ENCODE measurements around the gene EYA4. TPM values are rescaled to one million over a fixed set of nuclear protein-coding genes. Genes with fewer than 3 reads are reported as not detected.

The EYA4 gene
- total and polyA plus RNA-seq, 7 donors, result 0.01 to 8.6 (median 0.82) TPM; not detected in 2

- no peak overlapping the region for H3K4me3 ChIP-seq
- no peaks in the 10 kb centered on the region for H3K9me3 ChIP-seq
- intact Hi-C loops (cut with DNase I), result no loop called here
- no peaks in the 10 kb centered on the region for H3K4me1 ChIP-seq
- TF ChIP-seq POLR2A (IDR thresholded peaks at IDR 0.05), result no peak
- no peaks in the 10 kb centered on the region for H3K36me3 ChIP-seq
- no peak for DNase-seq
- H3K27ac ChIP-seq, result no peak overlapping the region
- 90 to 91% methylated on average over 8 of the region's 8 CpGs for WGBS, 2 donors
- H3K27me3 ChIP-seq, result no peaks in the 10 kb centered on the region
Observed at GRCh38 chr6:133468591-133468990, 227.4 kb downstream of the EYA4 start.

DNA sequence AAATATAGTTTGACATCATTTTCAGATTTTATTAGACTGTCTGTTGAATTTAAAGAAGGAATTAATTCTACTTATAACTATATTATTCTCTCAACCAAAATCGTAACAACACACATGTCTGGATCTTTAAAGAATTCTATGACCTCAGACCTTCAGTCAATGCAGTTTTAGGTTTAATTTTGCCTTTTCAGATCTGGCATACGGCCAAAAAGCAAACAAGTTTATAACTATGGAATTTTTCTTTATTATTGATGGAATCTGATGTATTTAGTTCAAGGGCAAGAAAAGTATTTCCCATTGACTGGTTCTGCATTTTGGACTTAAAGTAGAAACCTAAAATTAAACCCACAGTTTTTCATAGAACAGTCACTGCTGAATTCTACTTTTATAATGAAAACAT lies 233.4 kb downstream of the EYA4 start:
- WGBS, 2 donors, result 54 to 72% methylated on average over 2 of the region's 2 CpGs
- DNase-seq, result no peak
- Histone ChIP-seq H3K27me3 (no peaks in the 10 kb centered on the region), H3K4me3 (no peak overlapping the region), H3K9me3 (no peaks in the 10 kb centered on the region), H3K4me1 (no peaks in the 10 kb centered on the region), H3K27ac (no peak overlapping the region), H3K36me3 (no peaks in the 10 kb centered on the region)
- no peak for TF ChIP-seq POLR2A (IDR thresholded peaks at IDR 0.05)
- no peak for TF ChIP-seq POLR2AphosphoS5 (IDR thresholded peaks at IDR 0.05)
- intact Hi-C loops (cut with DNase I), result no loop called here

DNA sequence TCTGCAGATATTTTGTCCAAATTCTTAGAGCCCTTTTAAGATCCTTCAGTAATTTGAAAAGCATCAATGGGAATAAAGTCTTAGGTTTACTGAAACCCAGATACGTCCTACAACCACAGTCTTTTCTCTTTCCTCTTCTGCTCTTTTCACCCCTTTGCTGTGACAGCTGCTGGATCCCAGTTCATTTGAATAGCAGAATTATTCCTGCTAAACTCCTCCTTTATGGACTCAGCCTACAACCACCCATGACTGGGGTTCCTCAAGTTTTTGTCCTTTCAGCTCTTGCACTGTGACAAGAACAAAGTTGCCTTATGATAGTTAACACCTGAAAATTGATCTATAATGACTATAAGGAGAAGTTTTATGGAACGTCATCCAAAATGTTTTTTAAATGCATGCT lies 237.5 kb downstream of the EYA4 start:
- H3K4me3 ChIP-seq, result no peak overlapping the region
- TF ChIP-seq EP300 (IDR thresholded peaks at IDR 0.05) (no peak), POLR2A (IDR thresholded peaks at IDR 0.05) (no peak), POLR2AphosphoS5 (IDR thresholded peaks at IDR 0.05) (no peak)
- TF ChIP-seq, protein P1, sequence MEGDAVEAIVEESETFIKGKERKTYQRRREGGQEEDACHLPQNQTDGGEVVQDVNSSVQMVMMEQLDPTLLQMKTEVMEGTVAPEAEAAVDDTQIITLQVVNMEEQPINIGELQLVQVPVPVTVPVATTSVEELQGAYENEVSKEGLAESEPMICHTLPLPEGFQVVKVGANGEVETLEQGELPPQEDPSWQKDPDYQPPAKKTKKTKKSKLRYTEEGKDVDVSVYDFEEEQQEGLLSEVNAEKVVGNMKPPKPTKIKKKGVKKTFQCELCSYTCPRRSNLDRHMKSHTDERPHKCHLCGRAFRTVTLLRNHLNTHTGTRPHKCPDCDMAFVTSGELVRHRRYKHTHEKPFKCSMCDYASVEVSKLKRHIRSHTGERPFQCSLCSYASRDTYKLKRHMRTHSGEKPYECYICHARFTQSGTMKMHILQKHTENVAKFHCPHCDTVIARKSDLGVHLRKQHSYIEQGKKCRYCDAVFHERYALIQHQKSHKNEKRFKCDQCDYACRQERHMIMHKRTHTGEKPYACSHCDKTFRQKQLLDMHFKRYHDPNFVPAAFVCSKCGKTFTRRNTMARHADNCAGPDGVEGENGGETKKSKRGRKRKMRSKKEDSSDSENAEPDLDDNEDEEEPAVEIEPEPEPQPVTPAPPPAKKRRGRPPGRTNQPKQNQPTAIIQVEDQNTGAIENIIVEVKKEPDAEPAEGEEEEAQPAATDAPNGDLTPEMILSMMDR (IDR thresholded peaks at IDR 0.05), result no peak
- H3K9me3 ChIP-seq, result no peaks in the 10 kb centered on the region
- intact Hi-C loops (cut with DNase I), result no loop called here
- no peaks in the 10 kb centered on the region for H3K27me3 ChIP-seq
- H3K4me1 ChIP-seq, result no peaks in the 10 kb centered on the region
- H3K27ac ChIP-seq, result no peak overlapping the region
- no peak for DNase-seq
- no peaks in the 10 kb centered on the region for H3K36me3 ChIP-seq
- 83 to 84% methylated on average over 2 of the region's 2 CpGs for WGBS, 2 donors

- H3K27ac ChIP-seq, result no peak overlapping the region
- TF ChIP-seq EP300 (IDR thresholded peaks at IDR 0.05) (no peak), POLR2A (IDR thresholded peaks at IDR 0.05) (no peak), POLR2AphosphoS5 (IDR thresholded peaks at IDR 0.05) (no peak)
- TF ChIP-seq, protein P1 (IDR thresholded peaks at IDR 0.05), result no peak
- no peak overlapping the region for H3K4me3 ChIP-seq
- no peaks in the 10 kb centered on the region for H3K36me3 ChIP-seq
- intact Hi-C loops (cut with DNase I), result no loop called here
- no peaks in the 10 kb centered on the region for H3K27me3 ChIP-seq
- peaks cover 0 to 5% (median 0%) of the 10 kb centered on the region in 4 donors for H3K9me3 ChIP-seq
- H3K4me1 ChIP-seq, result no peaks in the 10 kb centered on the region
- DNase-seq, result no peak
- WGBS, 2 donors, result 89 to 91% methylated on average over 2 of the region's 2 CpGs
Observed at GRCh38 chr6:133487174-133487573, 246.0 kb downstream of the EYA4 start.

DNA sequence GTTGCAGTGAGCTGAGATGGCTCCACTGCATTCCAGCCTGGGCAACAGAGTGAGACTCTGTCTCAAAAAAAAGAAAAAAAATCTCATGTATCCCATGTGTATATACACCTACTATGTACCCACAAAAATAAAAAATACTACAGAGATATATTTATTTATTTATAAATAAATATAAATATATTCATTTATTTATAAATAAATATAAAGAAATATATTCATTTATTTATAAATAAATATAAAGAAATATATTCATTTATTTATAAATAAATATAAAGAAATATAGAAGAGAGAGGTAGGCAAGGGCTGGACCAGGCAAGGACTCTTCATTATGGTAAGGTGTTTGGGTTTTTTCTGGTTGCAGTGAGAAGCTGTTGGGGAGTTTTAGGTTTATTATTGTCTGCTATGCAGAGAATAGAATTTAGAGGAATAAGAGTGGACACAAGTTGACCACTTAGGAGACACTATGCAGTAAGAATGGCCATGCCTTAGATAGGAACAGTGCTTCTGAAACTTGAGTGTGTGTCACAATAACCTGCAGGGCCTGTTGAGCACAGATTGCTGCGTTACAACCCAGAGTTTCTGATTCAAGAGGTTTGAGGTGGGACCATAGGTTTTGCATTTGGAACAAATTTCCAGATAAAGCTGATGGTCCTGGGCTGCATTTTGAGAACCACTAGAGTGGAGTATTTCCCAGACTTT lies 254.2 kb downstream of the EYA4 start:
- Histone ChIP-seq H3K27ac (no peak overlapping the region), H3K9me3 (peaks cover 0 to 2% (median 0%) of the 10 kb centered on the region in 4 donors), H3K4me1 (no peaks in the 10 kb centered on the region), H3K4me3 (no peak overlapping the region), H3K27me3 (no peaks in the 10 kb centered on the region), H3K36me3 (no peaks in the 10 kb centered on the region)
- TF ChIP-seq POLR2AphosphoS5 (IDR thresholded peaks at IDR 0.05) (no peak), POLR2A (IDR thresholded peaks at IDR 0.05) (no peak), EP300 (IDR thresholded peaks at IDR 0.05) (no peak)
- TF ChIP-seq, protein P1 (IDR thresholded peaks at IDR 0.05), result no peak
- 82 to 86% methylated on average over 1 of the region's 1 CpG for WGBS, 2 donors
- intact Hi-C loops (cut with DNase I), result no loop called here
- DNase-seq, result no peak

DNA sequence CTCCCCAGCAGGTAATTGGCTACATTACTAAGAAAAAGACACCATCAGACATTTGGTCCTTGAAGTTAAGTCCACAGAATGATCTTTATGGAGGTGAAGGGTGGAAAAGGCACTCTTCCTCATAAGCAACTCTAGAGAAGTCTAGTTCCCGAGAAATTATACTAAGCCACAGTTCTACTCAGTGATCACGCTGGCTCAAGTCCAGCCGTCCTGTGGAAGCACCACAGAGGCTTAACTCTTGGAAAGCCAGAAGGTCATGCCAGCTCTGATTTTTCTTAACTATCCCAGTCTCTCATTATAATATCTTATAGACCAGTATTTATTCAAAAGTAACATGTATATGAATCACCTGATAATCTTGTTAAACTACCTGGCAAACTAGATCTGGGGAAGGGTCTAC lies 258.5 kb downstream of the EYA4 start:
- no peak overlapping the region for H3K4me3 ChIP-seq
- no peaks in the 10 kb centered on the region for H3K27me3 ChIP-seq
- H3K36me3 ChIP-seq, result no peaks in the 10 kb centered on the region
- no peak for DNase-seq
- no peaks in the 10 kb centered on the region for H3K9me3 ChIP-seq
- intact Hi-C loops (cut with DNase I), result no loop called here
- peaks cover 0 to 22% (median 18%) of the 10 kb centered on the region in 4 donors for H3K4me1 ChIP-seq
- no peak overlapping the region for H3K27ac ChIP-seq
- WGBS, 2 donors, result 68 to 76% methylated on average over 3 of the region's 3 CpGs
- TF ChIP-seq EP300 (IDR thresholded peaks at IDR 0.05) (no peak), POLR2A (IDR thresholded peaks at IDR 0.05) (no peak), POLR2AphosphoS5 (IDR thresholded peaks at IDR 0.05) (no peak)
- TF ChIP-seq, protein P1 (IDR thresholded peaks at IDR 0.05), result no peak
